Measurements from ENCODE around the gene CTTN.

The CTTN gene

GRCh38 chr11:70478166-70478890 is 80.0 kb downstream of the CTTN start:
- DNase-seq = peak; percentile 59

GRCh38 chr11:70480711-70481110 is 82.4 kb downstream of the CTTN start:
- no peak for DNase-seq

DNA sequence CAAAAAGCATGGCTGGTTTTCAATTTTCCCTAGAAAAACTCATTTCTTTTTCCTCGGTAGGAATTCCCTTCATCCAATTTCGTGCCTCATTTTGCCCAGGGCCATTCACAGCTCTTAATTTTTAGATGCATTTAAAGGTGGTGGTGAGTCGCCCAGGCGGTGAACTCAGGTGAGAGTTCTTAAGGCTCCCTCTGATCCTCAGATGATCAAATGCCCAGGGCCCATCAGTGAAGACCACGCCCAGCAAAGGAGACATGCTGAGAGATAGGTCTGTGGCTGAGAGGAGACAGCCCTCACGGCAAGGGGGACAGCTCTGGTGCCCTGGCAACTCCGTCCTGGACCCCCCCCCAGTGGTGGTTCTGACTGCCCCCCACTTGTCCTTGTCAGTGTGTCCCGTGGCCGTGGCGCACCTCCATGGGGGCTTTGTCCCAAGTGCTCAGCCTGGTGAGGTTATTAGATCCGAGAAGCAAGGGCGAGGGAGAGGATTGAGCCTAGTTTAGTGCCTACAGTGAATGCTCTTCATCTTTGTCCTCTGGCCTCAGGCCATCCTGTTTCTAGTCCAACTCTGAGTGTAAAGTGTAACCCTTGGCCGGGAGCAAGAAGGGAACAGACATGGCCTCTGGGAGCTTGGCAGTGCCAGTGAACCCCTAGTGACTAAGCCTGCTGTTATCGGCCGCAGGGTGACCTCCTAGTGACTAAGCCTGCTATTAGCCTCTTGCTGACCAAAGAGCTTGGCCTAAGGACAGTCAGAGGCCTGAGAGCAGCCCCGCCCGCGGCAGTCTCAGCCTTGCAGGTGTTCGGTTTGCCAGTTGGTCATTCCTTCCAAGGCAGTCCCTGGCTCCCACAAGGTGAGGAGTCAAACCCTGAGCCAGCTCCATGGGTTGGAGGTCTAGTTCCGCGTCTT is 83.5 kb downstream of the CTTN start:
- DNase-seq = no peak

- no peak for DNase-seq
Observed at GRCh38 chr11:70482529-70482917, 84.2 kb downstream of the CTTN start.

DNA sequence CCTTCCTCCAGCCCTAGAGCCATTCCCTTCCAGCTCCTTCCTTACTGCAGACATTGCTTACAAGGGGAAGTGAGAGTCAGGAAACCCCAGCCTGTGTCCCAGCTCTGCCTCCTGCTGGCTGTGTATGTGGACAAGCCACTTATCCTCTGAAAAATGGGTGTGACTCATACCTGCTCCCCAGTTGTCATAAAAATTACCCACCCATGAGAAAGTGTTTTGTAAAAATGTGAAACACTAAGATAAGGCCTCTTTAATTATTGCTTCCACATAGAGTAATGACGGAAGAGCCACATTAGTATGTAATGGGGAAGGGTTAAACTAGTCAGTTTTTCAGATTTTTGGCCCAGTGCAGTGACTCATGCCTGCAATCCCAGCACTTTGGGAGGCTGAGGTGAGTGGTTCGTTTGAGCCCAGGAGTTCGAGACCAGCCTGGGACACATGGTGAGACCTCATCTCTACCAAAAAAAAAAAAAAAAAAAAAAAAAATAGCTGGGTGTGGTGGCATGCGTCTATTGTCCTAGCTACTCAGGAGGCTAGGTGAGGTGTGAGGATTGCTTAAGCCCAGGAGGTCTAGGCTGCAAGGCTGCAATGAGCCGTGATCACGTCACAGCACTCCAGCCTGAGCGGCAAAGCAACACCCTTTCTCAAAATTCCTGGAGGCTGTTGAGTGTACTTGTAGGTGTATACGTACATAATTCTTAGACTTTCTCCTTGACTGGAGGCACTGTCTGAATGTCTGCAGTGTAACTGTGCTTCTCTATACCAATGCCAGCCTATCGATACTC is 84.9 kb downstream of the CTTN start:
- no peak for DNase-seq

DNA sequence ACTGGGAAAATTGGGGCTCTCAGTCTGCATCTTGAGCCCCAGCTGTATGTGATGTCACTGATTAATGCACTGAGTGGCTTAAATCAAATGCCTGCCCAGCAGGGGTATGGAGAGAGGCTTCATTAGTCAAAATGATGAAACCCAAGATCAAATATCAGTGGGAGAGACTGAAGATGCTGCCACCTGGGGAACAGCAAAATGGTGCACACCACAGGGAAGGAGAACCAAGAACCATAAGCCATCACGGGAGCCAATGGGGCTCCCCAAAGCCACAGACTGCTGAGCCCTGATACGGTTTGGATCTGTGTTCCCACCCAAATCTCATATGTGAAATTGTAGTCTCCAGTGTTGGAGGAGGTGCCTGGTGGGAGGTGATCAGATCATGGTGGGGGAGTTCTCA is 85.6 kb downstream of the CTTN start:
- no peak for DNase-seq

GRCh38 chr11:70485326-70486025 is 87.1 kb downstream of the CTTN start:
- DNase-seq = no peak

DNA sequence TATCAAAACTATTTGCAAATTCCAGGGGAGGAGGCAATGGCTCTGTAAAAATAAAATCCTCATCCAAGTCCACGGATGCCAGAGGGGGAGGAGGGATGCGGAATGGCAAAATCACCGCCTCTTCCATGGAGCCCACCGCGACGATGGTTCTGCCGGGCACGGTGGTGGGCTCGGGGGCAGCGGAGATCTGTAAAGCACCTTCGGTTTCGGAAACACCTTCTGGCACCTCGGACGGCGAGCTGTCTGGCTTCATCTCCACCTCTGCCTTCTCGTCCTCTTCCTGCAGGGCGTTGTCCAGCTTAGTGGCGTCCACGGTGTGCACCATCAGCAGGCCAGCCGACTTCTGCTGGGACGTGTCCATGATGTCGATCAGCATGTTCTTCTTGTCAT is 87.7 kb downstream of the CTTN start:
- DNase-seq = no peak
